ENCODE data around the gene CDK16. TPM values are rescaled to one million over a fixed set of nuclear protein-coding genes. Genes with fewer than 3 reads are reported as not detected.

The CDK16 gene
- polyA plus RNA-seq, 1 of the 3 experiments (the other 2 are of a cell fraction): 116 TPM

- POLR2A ChIA-PET: no interaction called here
- DNase-seq: no peak
Observed at GRCh38 chrX:47264483-47265173, 46.1 kb downstream of the CDK16 start.

GRCh38 chrX:47266643-47267042 lies 48.2 kb downstream of the CDK16 start:
- TF ChIP-seq NFIC (IDR thresholded peaks at IDR 0.05; ENCODE audit: borderline replicate concordance): no peak
- TF ChIP-seq MAX (IDR thresholded peaks at IDR 0.05; ENCODE audit: low read depth): no peak
- no peak for TF ChIP-seq TAF1 (IDR thresholded peaks at IDR 0.05; ENCODE audit: borderline replicate concordance, low read depth, low read length)
- TF ChIP-seq EZH2phosphoT487 (IDR thresholded peaks at IDR 0.05; ENCODE audit: borderline replicate concordance, low read depth): no peak
- TF ChIP-seq JUND (IDR thresholded peaks at IDR 0.05): no peak
- TF ChIP-seq RXRA (IDR thresholded peaks at IDR 0.05; ENCODE audit: borderline replicate concordance, low read depth): no peak
- no peak for TF ChIP-seq PBX3 (IDR thresholded peaks at IDR 0.05)
- TF ChIP-seq POLR2AphosphoS5 (IDR thresholded peaks at IDR 0.05; ENCODE audit: low read depth, low read length): no peak
- no peak for TF ChIP-seq RAD21 (IDR thresholded peaks at IDR 0.05; ENCODE audit: low read length)
- TF ChIP-seq MXI1 (IDR thresholded peaks at IDR 0.05; ENCODE audit: low read depth, low read length): no peak
- TF ChIP-seq GATA2 (CRISPR knock-in tag; IDR thresholded peaks at IDR 0.05): no peak
- no peak for TF ChIP-seq EP300 (IDR thresholded peaks at IDR 0.05; ENCODE audit: borderline replicate concordance in 1 of 2, low read depth in 1 of 2, low read length in 1 of 2)
- TF ChIP-seq ELF1 (IDR thresholded peaks at IDR 0.05): no peak
- no peak for TF ChIP-seq MEF2A (IDR thresholded peaks at IDR 0.05; ENCODE audit: borderline replicate concordance, low read depth)
- TF ChIP-seq FOXM1 (IDR thresholded peaks at IDR 0.05; ENCODE audit: low read depth): no peak
- TF ChIP-seq FOSL2 (IDR thresholded peaks at IDR 0.05; ENCODE audit: borderline replicate concordance, low read depth): no peak
- TF ChIP-seq SIN3A (IDR thresholded peaks at IDR 0.05; ENCODE audit: borderline replicate concordance, low read depth, low read length): no peak
- TF ChIP-seq USF2 (IDR thresholded peaks at IDR 0.05; ENCODE audit: borderline replicate concordance, low read depth, low read length): no peak
- no peak for TF ChIP-seq FOXJ3 (CRISPR knock-in tag; IDR thresholded peaks at IDR 0.05)
- DNase-seq: no peak
- Histone ChIP-seq H2AFZ (ENCODE audit: low read depth) (no peak overlapping the region), H3K4me1 (ENCODE audit: control insufficient read depth in 1 of 2, insufficient read depth in 2 of 2, low read depth in 1 of 2, low read length in 1 of 2) (no peaks in the 10 kb centered on the region), H3K9me2 (no peaks in the 10 kb centered on the region), H3F3A (replicated peaks; ENCODE audit: insufficient read depth) (no peaks in the 10 kb centered on the region), H3K4me2 (no peak overlapping the region), H3K9ac (no peak overlapping the region), H4K20me1 (ENCODE audit: insufficient read depth) (no peaks in the 10 kb centered on the region), H3K36me3 (replicated peaks in 1 of 2; ENCODE audit: control insufficient read depth in 1 of 2, insufficient read depth in 2 of 2, low read length in 1 of 2) (no peaks in the 10 kb centered on the region), H3K27me3 (ENCODE audit: insufficient read depth) (no peaks in the 10 kb centered on the region; the same call in 1 of the 2 replicates), H3K27ac (ENCODE audit: low read depth in 2 of 2, low read length in 1 of 2) (no peak overlapping the region), H3K79me2 (ENCODE audit: insufficient read depth) (no peaks in the 10 kb centered on the region), H3K4me3 (ENCODE audit: low read depth in 2 of 2, low read length in 1 of 2) (no peak overlapping the region), H3K9me3 (no peaks in the 10 kb centered on the region)
- ChIA-PET POLR2A (no interaction called here), CTCF (interaction anchor here (1.2 kb wide), 1 partner anchor 18 kb away, joined by 3 read pairs; no protein-coding TSS in a partner anchor)
- WGBS (ENCODE audit: low lambda C conversion rate): 55% methylated on average over 7 of the region's 7 CpGs

More at GRCh38 chrX:47264483-47265173, 46.1 kb downstream of the CDK16 start:
- Histone ChIP-seq H3K4me1 (ENCODE audit: control insufficient read depth in 1 of 2, insufficient read depth in 2 of 2, low read depth in 1 of 2, low read length in 1 of 2) (no peaks in the 10 kb centered on the region), H3K27ac (ENCODE audit: low read depth in 2 of 2, low read length in 1 of 2) (no peak overlapping the region), H3F3A (replicated peaks; ENCODE audit: insufficient read depth) (no peaks in the 10 kb centered on the region), H3K27me3 (ENCODE audit: insufficient read depth) (no peaks in the 10 kb centered on the region; the same call in 1 of the 2 replicates), H3K36me3 (replicated peaks in 1 of 2; ENCODE audit: control insufficient read depth in 1 of 2, insufficient read depth in 2 of 2, low read length in 1 of 2) (no peaks in the 10 kb centered on the region), H2AFZ (ENCODE audit: low read depth) (no peak overlapping the region), H4K20me1 (ENCODE audit: insufficient read depth) (no peaks in the 10 kb centered on the region), H3K9ac (no peak overlapping the region), H3K4me3 (ENCODE audit: low read depth in 2 of 2, low read length in 1 of 2) (no peak overlapping the region), H3K79me2 (ENCODE audit: insufficient read depth) (no peaks in the 10 kb centered on the region), H3K9me3 (no peaks in the 10 kb centered on the region), H3K9me2 (no peaks in the 10 kb centered on the region), H3K4me2 (no peak overlapping the region)
- TF ChIP-seq NRF1 (IDR thresholded peaks at IDR 0.05; ENCODE audit: low read depth, low read length) (no peak), FOSL2 (IDR thresholded peaks at IDR 0.05; ENCODE audit: borderline replicate concordance, low read depth) (peak; percentile 41; the same call in 1 of the 2 replicates)
- CTCF ChIA-PET: interaction anchor here (0.8 kb wide), 1 partner anchor 68 kb away, joined by 4 read pairs; no protein-coding TSS in a partner anchor
- WGBS (ENCODE audit: low lambda C conversion rate): 43% methylated on average over 7 of the region's 7 CpGs

Measured in SK-N-SH (cell line).